Mesothelial cell of epicardium (in vitro differentiated cells): ENCODE results near the gene MST1R. TPM values are rescaled to one million over a fixed set of nuclear protein-coding genes. Genes with fewer than 3 reads are reported as not detected.

Experiments used
- DNase-seq, 2 experiments: peaks; one replicate each; pipeline ENCODE4 v3.0.0; 2021; ENCODE audit warnings: low spot score in 2 of 2; ENCODE audit not compliant: unreplicated experiment in 2 of 2
- H3K27ac Mint-ChIP-seq: 2 replicates; pipeline ENCODE4 v1.8.0; 2021; ENCODE audit warnings: mixed read lengths
- H3K27me3 Mint-ChIP-seq: 2 replicates; pipeline ENCODE4 v1.8.0; 2021; ENCODE audit warnings: low read depth, mixed read lengths
- H3K36me3 Mint-ChIP-seq: 2 replicates; pipeline ENCODE4 v1.8.0; 2021; ENCODE audit warnings: mixed read lengths
- H3K4me1 Mint-ChIP-seq: 2 replicates; pipeline ENCODE4 v1.8.0; 2021; ENCODE audit warnings: mixed read lengths
- H3K4me3 Mint-ChIP-seq: 2 replicates; pipeline ENCODE4 v1.8.0; 2021; ENCODE audit warnings: mild to moderate bottlenecking, moderate library complexity, mixed read lengths
- H3K9me3 Mint-ChIP-seq: 2 replicates; pipeline ENCODE4 v1.8.0; 2021; ENCODE audit warnings: mixed read lengths
- CTCF ChIP-seq: fragments of 200-600 bp; sonication (generic); IDR thresholded peaks from one replicate; pipeline ENCODE4 v1.5.0; 2021; ENCODE audit warnings: antibody characterized with exemption; ENCODE audit not compliant: unreplicated experiment
- total RNA-seq: library from RNA; stranded (reverse); gene quantifications from 3 replicates; pipeline ENCODE4 v1.2.1, GENCODE V29; 2021

The MST1R gene
- total RNA-seq, 1 donor from 2014 or later, result 7.0 TPM

- Mint-ChIP-seq H3K4me1 (peaks cover 5% of the 10 kb centered on the region), H3K9me3 (no peaks in the 10 kb centered on the region), H3K27me3 (no peaks in the 10 kb centered on the region), H3K27ac (no peak overlapping the region), H3K4me3 (no peak overlapping the region), H3K36me3 (peaks cover 1% of the 10 kb centered on the region)
- no peak for TF ChIP-seq CTCF
- DNase-seq, result no peak
These were observed 61.9 kb downstream of the MST1R start for GRCh38 chr3:49841806-49842205.

GRCh38 chr3:49841126-49841696 is 62.5 kb downstream of the MST1R start:
- Mint-ChIP-seq H3K27ac (no peak overlapping the region), H3K9me3 (no peaks in the 10 kb centered on the region), H3K4me3 (no peak overlapping the region), H3K27me3 (no peaks in the 10 kb centered on the region), H3K4me1 (peaks cover 5% of the 10 kb centered on the region), H3K36me3 (peaks cover 1% of the 10 kb centered on the region)
- TF ChIP-seq CTCF, result no peak
- DNase-seq, result no peak

GRCh38 chr3:49840388-49840787 is 63.3 kb downstream of the MST1R start:
- TF ChIP-seq CTCF, result no peak
- DNase-seq, result no peak
- no peaks in the 10 kb centered on the region for H3K27me3 Mint-ChIP-seq
- H3K36me3 Mint-ChIP-seq, result peaks cover 1% of the 10 kb centered on the region
- no peak overlapping the region for H3K4me3 Mint-ChIP-seq
- no peaks in the 10 kb centered on the region for H3K9me3 Mint-ChIP-seq
- H3K4me1 Mint-ChIP-seq, result peaks cover 5% of the 10 kb centered on the region
- peak overlapping the region; percentile 47 for H3K27ac Mint-ChIP-seq

GRCh38 chr3:49839193-49839809 is 64.4 kb downstream of the MST1R start:
- Mint-ChIP-seq H3K27me3 (no peaks in the 10 kb centered on the region), H3K36me3 (peaks cover 4% of the 10 kb centered on the region), H3K4me3 (no peak overlapping the region), H3K4me1 (peaks cover 5% of the 10 kb centered on the region), H3K27ac (peak overlapping the region; percentile 78), H3K9me3 (no peaks in the 10 kb centered on the region)
- DNase-seq, result peak; percentile 53 to 82
- TF ChIP-seq CTCF, result peak; percentile 76

Other genes starting within 250 kb of the MST1R start
- 111 to 118 TPM (median 115 TPM) in 3 replicates for gene APEH, start 229.5 kb downstream of the MST1R start, total RNA-seq
- gene MST1, start 214.4 kb downstream of the MST1R start, total RNA-seq, result 101 to 109 TPM (median 103 TPM) in 3 replicates
- gene RNF123, start 214.3 kb downstream of the MST1R start, total RNA-seq, result 57.3 to 59.2 TPM (median 57.5 TPM) in 3 replicates
- gene AMIGO3, start 184.2 kb downstream of the MST1R start, total RNA-seq, result 0.78 to 0.95 TPM in 2 of 3 replicates, not detected in the other
- gene GMPPB, start 179.9 kb downstream of the MST1R start, total RNA-seq, result 32.3 to 33.9 TPM (median 32.7 TPM) in 3 replicates
- 41.7 to 46.4 TPM (median 46.4 TPM) in 3 replicates for gene IP6K1, start 117.3 kb downstream of the MST1R start, total RNA-seq
- gene CDHR4, start 104.0 kb downstream of the MST1R start, total RNA-seq, result 0.27 to 0.42 TPM in 2 of 3 replicates, not detected in the other
- 7.7 to 9.4 TPM (median 8.4 TPM) in 3 replicates for gene INKA1, start 100.6 kb downstream of the MST1R start, total RNA-seq
- 133 to 144 TPM (median 139 TPM) in 3 replicates for gene UBA7, start 89.9 kb downstream of the MST1R start, total RNA-seq
- 10.4 to 15.0 TPM (median 10.6 TPM) in 3 replicates for gene TRAIP, start 47.3 kb downstream of the MST1R start, total RNA-seq
- gene CAMKV, start 34.0 kb downstream of the MST1R start, total RNA-seq, result 0.14 to 0.58 TPM in 2 of 3 replicates, not detected in the other
- gene MON1A, start 25.9 kb upstream of the MST1R start, total RNA-seq, result 5.7 to 6.2 TPM (median 5.7 TPM) in 3 replicates
- gene RBM6, start 36.3 kb upstream of the MST1R start, total RNA-seq, result 158 to 162 TPM (median 159 TPM) in 3 replicates
- gene RBM5, start 185.0 kb upstream of the MST1R start, total RNA-seq, result 301 to 332 TPM (median 322 TPM) in 3 replicates